Dendritic cell treated with granulocyte-macrophage colony-stimulating factor and Interleukin-4, amounts not matched to agents 40 ng/mL and 50 ng/mL, for 4 days (primary cell): Measurements from ENCODE around the gene CFAP20DC.
"Not testable (repeated sequence)": the region's sequence is repeated elsewhere in the genome, so short reads cannot be mapped to it uniquely, and the experiment has no call there.

Experiments used
- H3K27ac Mint-ChIP-seq: one replicate; pipeline ENCODE4 v1.8.0; 2022; ENCODE audit warnings: mild to moderate bottlenecking, mixed read lengths
- H3K27me3 Mint-ChIP-seq: one replicate; pipeline ENCODE4 v1.8.0; 2022; ENCODE audit warnings: mild to moderate bottlenecking, mixed read lengths
- H3K36me3 Mint-ChIP-seq: one replicate; pipeline ENCODE4 v1.8.0; 2022; ENCODE audit warnings: low read depth, mixed read lengths
- H3K4me1 Mint-ChIP-seq: one replicate; pipeline ENCODE4 v1.8.0; 2022; ENCODE audit warnings: low read depth, mixed read lengths
- H3K4me3 Mint-ChIP-seq: one replicate; pipeline ENCODE4 v1.8.0; 2022; ENCODE audit warnings: mild to moderate bottlenecking, moderate library complexity, mixed read lengths
- H3K9me3 Mint-ChIP-seq: one replicate; pipeline ENCODE4 v1.8.0; 2022; ENCODE audit warnings: mixed read lengths
- intact Hi-C: fragments of 100-400 bp; cut with micrococcal nuclease; formaldehyde crosslinking; loops from one replicate; pipeline ENCODE4 v1.15.0; 2022

CFAP20DC gene

DNA sequence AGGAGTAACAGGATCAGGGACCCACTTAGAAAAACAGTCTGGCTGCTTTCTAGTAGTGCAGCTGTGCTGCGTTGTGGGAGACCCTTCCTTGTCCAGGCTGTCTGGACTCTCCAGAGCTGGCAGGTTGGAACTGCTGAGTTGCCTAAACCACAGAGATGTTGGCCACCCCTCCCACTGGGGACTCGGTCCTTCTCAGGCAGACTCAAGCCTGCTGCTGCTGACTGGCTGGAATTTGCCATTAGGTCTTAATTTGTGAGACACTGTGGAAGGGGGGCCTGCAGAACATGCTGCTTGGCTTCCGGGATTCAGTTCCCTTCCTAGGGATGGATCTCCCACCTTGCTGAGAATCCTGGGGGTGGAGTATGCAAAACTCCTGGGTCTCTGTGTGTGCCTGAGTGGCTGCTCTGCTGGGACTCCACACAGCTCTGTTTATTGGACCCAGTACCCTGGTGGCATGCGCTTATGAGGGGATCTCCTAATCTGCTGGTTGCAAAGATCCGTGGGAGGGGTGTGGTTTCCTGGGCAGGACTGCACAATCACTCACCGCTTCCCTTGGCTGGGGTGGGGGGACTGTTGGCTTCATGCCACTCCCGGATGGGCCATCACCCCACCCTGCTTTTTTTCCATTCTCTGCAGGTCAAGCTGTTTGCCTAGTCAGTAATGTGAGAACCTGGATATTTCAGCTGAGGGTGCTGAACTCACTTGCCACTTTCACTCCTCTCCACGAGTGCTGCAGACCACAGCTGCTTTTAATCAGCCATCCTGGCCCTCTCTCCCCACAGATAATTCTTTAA lies 150.5 kb downstream of the CFAP20DC start:
- no peaks in the 10 kb centered on the region for H3K36me3 Mint-ChIP-seq
- H3K9me3 Mint-ChIP-seq = peaks cover 11% of the 10 kb centered on the region
- no peaks in the 10 kb centered on the region for H3K27me3 Mint-ChIP-seq
- intact Hi-C loops = no loop called here
- H3K4me3 Mint-ChIP-seq = no peak overlapping the region
- H3K27ac Mint-ChIP-seq = no peak overlapping the region
- H3K4me1 Mint-ChIP-seq = peaks cover 17% of the 10 kb centered on the region

GRCh38 chr3:58898513-58898912 lies 151.3 kb downstream of the CFAP20DC start:
- H3K27ac Mint-ChIP-seq = no peak overlapping the region
- peaks cover 17% of the 10 kb centered on the region for H3K4me1 Mint-ChIP-seq
- intact Hi-C loops = no loop called here
- peaks cover 6% of the 10 kb centered on the region for H3K9me3 Mint-ChIP-seq
- H3K27me3 Mint-ChIP-seq = no peaks in the 10 kb centered on the region
- no peak overlapping the region for H3K4me3 Mint-ChIP-seq
- no peaks in the 10 kb centered on the region for H3K36me3 Mint-ChIP-seq

- Mint-ChIP-seq H3K4me3 (no peak overlapping the region), H3K27ac (no peak overlapping the region), H3K4me1 (peaks cover 17% of the 10 kb centered on the region), H3K9me3 (no peaks in the 10 kb centered on the region), H3K36me3 (no peaks in the 10 kb centered on the region), H3K27me3 (no peaks in the 10 kb centered on the region)
- intact Hi-C loops = no loop called here
Measured at GRCh38 chr3:58897646-58898045, 152.2 kb downstream of the CFAP20DC start.

DNA sequence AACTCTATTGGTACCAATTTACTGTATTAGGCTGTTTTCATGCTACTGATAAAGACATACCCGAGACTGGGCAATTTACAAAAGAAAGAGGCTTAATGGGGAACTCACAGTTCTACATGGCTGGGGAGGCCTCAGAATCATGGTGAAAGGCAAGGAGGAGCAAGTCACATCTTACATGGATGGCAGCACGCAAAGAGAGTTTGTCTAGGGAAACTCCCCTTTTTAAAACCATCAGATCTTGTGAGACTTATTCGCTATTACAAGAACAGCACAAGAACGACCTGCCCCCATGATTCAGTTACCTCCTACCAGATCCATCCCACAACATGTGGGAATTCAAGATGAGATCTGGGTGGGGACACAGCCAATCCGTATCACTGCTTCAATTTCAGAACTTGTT lies 154.1 kb downstream of the CFAP20DC start:
- H3K4me3 Mint-ChIP-seq, H3K9me3 Mint-ChIP-seq, H3K36me3 Mint-ChIP-seq, H3K27me3 Mint-ChIP-seq, intact Hi-C loops, H3K27ac Mint-ChIP-seq: not testable (repeated sequence)
- H3K4me1 Mint-ChIP-seq = peaks cover 17% of the 10 kb centered on the region

GRCh38 chr3:58892526-58892925 lies 157.3 kb downstream of the CFAP20DC start:
- H3K27me3 Mint-ChIP-seq, H3K27ac Mint-ChIP-seq, H3K36me3 Mint-ChIP-seq, H3K4me1 Mint-ChIP-seq, H3K4me3 Mint-ChIP-seq, H3K9me3 Mint-ChIP-seq, intact Hi-C loops: not testable (repeated sequence)

DNA sequence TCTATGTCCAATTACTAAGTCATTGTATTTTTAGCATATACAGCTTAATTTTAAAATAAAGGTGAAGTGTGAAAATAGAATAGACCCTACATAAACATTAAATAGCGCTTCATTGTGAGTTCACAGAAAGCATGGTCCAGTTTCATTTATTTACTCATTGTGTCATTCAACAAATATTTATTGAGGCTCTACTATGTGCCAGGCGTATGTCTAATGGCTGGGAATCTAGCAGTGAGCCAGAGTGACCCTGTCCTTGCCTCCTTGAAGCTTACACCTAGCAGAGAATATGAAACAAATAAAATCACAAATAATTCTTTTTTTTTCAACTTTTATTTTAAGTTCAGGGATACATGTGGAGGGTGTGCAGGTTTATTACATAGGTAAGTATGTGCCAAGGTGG lies 161.7 kb downstream of the CFAP20DC start:
- Mint-ChIP-seq H3K4me3 (no peak overlapping the region), H3K36me3 (no peaks in the 10 kb centered on the region), H3K9me3 (no peaks in the 10 kb centered on the region), H3K4me1 (no peaks in the 10 kb centered on the region), H3K27ac (no peak overlapping the region), H3K27me3 (no peaks in the 10 kb centered on the region)
- intact Hi-C loops = no loop called here

GRCh38 chr3:58884453-58884852 lies 165.4 kb downstream of the CFAP20DC start:
- no peaks in the 10 kb centered on the region for H3K36me3 Mint-ChIP-seq
- H3K27me3 Mint-ChIP-seq = no peaks in the 10 kb centered on the region
- intact Hi-C loops = no loop called here
- H3K9me3 Mint-ChIP-seq = no peaks in the 10 kb centered on the region
- no peak overlapping the region for H3K4me3 Mint-ChIP-seq
- H3K4me1 Mint-ChIP-seq = no peaks in the 10 kb centered on the region
- H3K27ac Mint-ChIP-seq = no peak overlapping the region

DNA sequence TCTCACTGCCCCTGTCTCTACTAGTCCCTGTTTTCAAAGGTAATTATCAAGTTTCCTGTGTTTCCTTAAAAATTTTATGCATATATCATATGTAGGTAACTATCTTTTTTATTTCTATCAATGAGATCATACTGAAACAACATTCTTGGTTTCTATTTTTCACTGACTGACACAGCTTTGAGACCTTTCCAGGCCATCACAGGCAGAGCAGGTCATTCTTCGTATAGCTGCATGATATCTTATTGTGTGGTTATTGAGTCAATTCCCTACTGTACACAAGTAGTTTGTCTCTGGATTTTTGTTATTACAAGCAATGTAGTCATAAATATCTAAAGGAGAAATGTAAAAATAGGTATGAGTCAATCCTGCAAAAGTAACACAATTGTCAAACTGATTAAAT lies 169.6 kb downstream of the CFAP20DC start:
- Mint-ChIP-seq H3K4me1 (no peaks in the 10 kb centered on the region), H3K9me3 (no peaks in the 10 kb centered on the region), H3K36me3 (no peaks in the 10 kb centered on the region), H3K27me3 (no peaks in the 10 kb centered on the region), H3K27ac (no peak overlapping the region), H3K4me3 (no peak overlapping the region)
- intact Hi-C loops = no loop called here

DNA sequence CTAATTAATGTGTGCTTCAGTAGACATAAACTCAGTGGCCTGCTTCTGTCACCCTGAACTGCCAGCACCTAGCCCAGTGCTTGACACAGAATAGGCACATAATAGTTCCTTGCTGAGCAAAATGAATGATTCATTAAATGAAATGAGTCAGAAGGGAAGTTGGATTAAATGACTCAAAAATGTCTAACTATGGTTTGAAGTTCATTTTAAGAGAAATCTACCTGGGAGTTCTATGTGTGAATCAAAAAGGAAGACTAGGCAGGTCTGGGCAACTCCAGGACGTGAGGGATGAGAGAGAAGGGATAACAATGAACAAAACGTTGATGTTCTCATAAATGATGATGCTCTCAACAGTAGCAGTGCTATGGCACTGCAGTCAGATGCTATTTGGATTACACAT lies 175.0 kb downstream of the CFAP20DC start:
- Mint-ChIP-seq H3K9me3 (no peaks in the 10 kb centered on the region), H3K36me3 (no peaks in the 10 kb centered on the region), H3K4me1 (peaks cover 9% of the 10 kb centered on the region), H3K27ac (no peak overlapping the region), H3K4me3 (no peak overlapping the region), H3K27me3 (no peaks in the 10 kb centered on the region)
- intact Hi-C loops = no loop called here

- Mint-ChIP-seq H3K36me3 (no peaks in the 10 kb centered on the region), H3K9me3 (no peaks in the 10 kb centered on the region), H3K4me3 (no peak overlapping the region), H3K27me3 (no peaks in the 10 kb centered on the region), H3K4me1 (peaks cover 9% of the 10 kb centered on the region), H3K27ac (no peak overlapping the region)
- intact Hi-C loops = no loop called here
Measured at GRCh38 chr3:58874248-58874741, 175.5 kb downstream of the CFAP20DC start.

DNA sequence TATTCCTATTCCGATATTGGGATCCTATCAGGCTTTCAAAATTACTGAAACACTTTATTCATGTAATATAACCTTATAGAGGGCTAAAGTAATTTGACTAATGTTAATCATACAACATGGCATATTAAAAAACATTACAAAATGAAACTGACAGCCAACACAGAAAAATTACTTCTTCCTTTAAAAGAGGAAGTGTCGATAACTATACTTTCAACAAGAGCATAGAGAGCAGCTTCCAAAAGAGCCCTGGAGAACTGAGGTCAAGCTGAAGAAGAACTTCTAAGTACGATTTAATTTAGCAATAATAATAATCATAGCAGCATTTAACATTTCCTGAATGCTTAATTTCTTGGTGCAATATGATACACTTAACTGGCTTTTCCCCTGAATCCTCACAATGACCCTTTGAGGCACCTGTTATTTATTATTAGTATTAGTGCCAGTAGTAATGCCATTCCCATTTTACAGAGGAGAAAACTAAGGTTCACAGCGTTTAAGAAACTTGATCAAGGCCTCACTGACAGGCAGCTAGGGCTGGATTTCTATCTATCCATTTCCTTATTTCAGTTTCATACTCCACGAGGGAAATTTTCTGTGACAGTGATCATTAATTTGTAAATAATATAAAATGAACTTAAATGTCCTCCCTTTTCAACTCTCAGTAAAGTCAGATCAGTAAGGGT lies 181.6 kb downstream of the CFAP20DC start:
- Mint-ChIP-seq H3K36me3 (no peaks in the 10 kb centered on the region), H3K27me3 (no peaks in the 10 kb centered on the region), H3K4me3 (no peak overlapping the region), H3K27ac (no peak overlapping the region), H3K4me1 (no peaks in the 10 kb centered on the region), H3K9me3 (no peaks in the 10 kb centered on the region)
- intact Hi-C loops = no loop called here

GRCh38 chr3:58867621-58868020 lies 182.2 kb downstream of the CFAP20DC start:
- no peak overlapping the region for H3K27ac Mint-ChIP-seq
- H3K4me3 Mint-ChIP-seq = no peak overlapping the region
- no peaks in the 10 kb centered on the region for H3K36me3 Mint-ChIP-seq
- intact Hi-C loops = no loop called here
- no peaks in the 10 kb centered on the region for H3K27me3 Mint-ChIP-seq
- H3K9me3 Mint-ChIP-seq = no peaks in the 10 kb centered on the region
- H3K4me1 Mint-ChIP-seq = no peaks in the 10 kb centered on the region

GRCh38 chr3:58866079-58866478 lies 183.7 kb downstream of the CFAP20DC start:
- Mint-ChIP-seq H3K27me3 (no peaks in the 10 kb centered on the region), H3K4me1 (no peaks in the 10 kb centered on the region), H3K9me3 (no peaks in the 10 kb centered on the region), H3K27ac (no peak overlapping the region), H3K4me3 (no peak overlapping the region), H3K36me3 (no peaks in the 10 kb centered on the region)
- intact Hi-C loops = no loop called here

- intact Hi-C loops = no loop called here
- Mint-ChIP-seq H3K27me3 (no peaks in the 10 kb centered on the region), H3K36me3 (no peaks in the 10 kb centered on the region), H3K4me1 (no peaks in the 10 kb centered on the region), H3K4me3 (no peak overlapping the region), H3K9me3 (no peaks in the 10 kb centered on the region), H3K27ac (no peak overlapping the region)
Measured at GRCh38 chr3:58864480-58864879, 185.3 kb downstream of the CFAP20DC start.
